GM13977 (cell line): ENCODE measurements around the gene MAGI1.

Experiments used
- DNase-seq: peaks from one replicate; pipeline ENCODE4 v3.0.0; 2012; ENCODE audit warnings: low spot score
- CTCF ChIP-seq: IDR thresholded peaks from 2 replicates; pipeline ENCODE4 v1.5.1; 2012; ENCODE audit warnings: mild to moderate bottlenecking, control low read depth; ENCODE audit not compliant: insufficient read depth; ENCODE audit errors: extremely low read depth, missing control alignments
- in situ Hi-C: fragments of 300-500 bp; cut with MboI; formaldehyde crosslinking; loops from one replicate; pipeline ENCODE4 v1.12.0; 2022; ENCODE audit warnings: low sequenced_read_pairs, low pct_unique_long_range_greater_than_20kb, mixed read lengths, inconsistent platforms; ENCODE audit not compliant: unreplicated experiment

The MAGI1 gene

GRCh38 chr3:65605876-65606432 lies 432.8 kb downstream of the MAGI1 start:
- TF ChIP-seq CTCF = no peak
- in situ Hi-C loops = no loop called here
- DNase-seq = no peak

GRCh38 chr3:65604863-65605526 lies 433.7 kb downstream of the MAGI1 start:
- no peak for TF ChIP-seq CTCF
- DNase-seq = no peak
- in situ Hi-C loops = no loop called here

- TF ChIP-seq CTCF = no peak
- in situ Hi-C loops = no loop called here
- no peak for DNase-seq
These were observed 435.1 kb downstream of the MAGI1 start for GRCh38 chr3:65603631-65604030.

GRCh38 chr3:65600888-65601287 lies 437.8 kb downstream of the MAGI1 start:
- no peak for TF ChIP-seq CTCF
- DNase-seq = no peak
- in situ Hi-C loops = no loop called here

- no peak for DNase-seq
- in situ Hi-C loops = no loop called here
- TF ChIP-seq CTCF = no peak
These were observed 440.7 kb downstream of the MAGI1 start for GRCh38 chr3:65597952-65598413.

- no peak for TF ChIP-seq CTCF
- no peak for DNase-seq
These were observed 441.3 kb downstream of the MAGI1 start for GRCh38 chr3:65597226-65597951.

More at GRCh38 chr3:65597226-65597951, 441.3 kb downstream of the MAGI1 start:
- in situ Hi-C loops = no loop called here
